CD1c-positive myeloid dendritic cell (primary cell): ENCODE measurements around the gene CTNNA2.
"Not testable (repeated sequence)": the region's sequence is repeated elsewhere in the genome, so short reads cannot be mapped to it uniquely, and the experiment has no call there.

Source experiments
- DNase-seq: peaks from one replicate; pipeline ENCODE4 v3.0.0-alpha.2; 2016; ENCODE audit errors: extremely low spot score

CTNNA2 gene

DNA sequence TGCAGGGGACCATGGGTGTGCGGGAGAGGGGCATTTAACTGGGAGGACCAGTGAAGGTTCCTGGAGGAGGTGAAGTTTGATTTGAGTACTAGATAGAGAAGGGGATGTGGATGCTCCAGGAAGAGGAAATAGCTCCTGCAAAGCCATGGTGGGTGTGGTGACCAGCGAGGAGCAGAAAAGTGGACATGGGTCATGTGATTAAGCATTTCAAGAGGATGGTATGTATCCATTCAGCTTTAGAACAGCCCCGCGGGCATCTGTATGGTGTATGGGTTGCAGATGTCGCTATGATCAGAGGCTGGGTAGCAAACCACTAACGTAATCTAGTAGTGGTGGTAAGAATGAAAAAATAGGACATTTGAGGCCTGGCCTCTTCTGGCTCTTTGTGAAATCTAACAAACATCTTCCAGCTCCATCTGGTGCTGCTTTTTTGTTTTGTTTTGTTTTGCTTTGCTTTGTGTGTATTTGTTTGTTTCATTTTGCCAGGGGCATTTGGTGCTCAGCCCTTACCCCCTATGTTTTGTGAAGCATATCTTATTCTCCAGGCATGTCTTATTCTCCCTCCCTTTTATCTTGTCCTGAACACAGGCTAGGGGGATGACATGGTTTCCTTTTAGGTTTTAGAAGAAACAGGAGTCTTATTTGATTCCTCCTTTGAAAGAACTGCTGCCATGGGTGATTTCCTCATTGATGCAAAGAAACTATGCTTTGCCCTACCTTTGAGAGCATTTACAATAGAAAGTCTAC lies 565.6 kb downstream of the CTNNA2 start:
- no peak for DNase-seq

DNA sequence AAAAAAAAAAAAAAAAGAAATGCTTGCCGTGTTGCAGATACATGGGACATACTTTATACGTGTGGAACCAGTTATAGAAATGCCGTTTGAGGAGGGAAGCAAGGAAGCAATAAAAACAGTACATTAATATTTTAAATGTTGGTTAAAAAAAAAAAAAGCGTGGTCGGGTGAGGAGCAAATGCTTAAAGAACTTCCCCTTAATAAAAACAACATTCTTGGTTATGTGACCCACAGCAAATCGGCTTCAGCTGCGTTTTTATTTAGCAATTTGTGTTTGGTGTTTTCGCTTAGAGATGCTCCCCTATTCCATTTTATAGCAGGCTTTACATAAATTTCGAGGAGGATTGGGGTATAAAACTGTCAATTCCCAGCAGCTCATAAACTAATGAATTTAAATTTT lies 568.1 kb downstream of the CTNNA2 start:
- DNase-seq = no peak

DNA sequence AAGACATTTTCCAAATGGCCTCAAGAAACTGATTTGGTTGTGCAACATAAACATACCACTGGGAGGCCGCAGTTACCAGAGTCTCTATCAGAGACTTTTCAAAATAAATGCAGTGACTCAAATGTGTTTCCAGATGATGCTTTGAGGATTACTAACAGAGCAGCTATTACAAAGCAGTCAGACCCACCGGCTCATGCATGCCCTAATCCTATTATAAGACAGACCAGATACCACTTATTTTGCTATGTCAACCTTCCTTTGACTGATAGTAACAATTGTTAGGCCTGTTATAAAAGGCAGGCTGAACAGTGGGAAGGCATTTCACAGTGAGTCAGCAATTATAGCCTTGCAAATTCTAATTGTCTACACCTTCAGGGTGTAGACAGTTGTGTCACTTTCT lies 574.0 kb downstream of the CTNNA2 start:
- DNase-seq = no peak

DNA sequence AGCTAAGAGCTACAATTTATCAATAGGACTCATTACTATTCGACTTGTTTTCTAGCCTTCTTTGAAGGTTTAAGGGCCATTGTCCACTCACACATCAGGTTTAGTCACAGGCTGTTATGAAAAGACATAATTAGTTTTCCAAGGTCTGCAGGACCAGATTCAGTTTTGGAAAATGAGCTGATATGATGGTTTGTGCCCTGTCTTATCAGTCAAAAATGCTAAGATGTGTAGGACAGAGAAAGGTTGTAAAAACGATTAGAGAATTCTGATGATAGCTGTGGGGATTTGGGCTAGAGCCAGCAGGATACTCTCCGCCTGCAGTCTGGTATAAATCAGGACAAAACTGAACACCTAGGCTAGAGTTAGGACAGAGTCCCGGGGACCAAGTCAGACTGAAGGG lies 578.4 kb downstream of the CTNNA2 start:
- no peak for DNase-seq

DNA sequence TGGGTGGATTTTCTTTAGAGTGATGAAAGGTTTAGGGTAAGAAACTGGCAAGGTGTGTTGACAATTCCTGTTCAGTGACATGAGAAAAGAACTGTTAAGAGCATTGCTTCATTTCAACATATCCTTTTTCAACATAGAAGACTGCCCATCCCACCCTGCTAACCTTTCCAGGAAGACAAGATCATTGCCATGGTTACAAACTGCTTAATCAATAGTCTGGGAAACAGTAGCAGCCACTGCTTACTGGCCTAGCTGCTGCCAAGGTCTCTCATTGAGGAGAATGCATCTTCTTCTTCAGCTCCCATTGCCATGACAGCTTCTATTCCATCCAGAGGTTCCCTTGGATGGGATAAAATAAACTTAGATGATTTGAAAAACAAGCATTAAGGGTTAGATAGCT lies 579.6 kb downstream of the CTNNA2 start:
- DNase-seq = no peak

DNA sequence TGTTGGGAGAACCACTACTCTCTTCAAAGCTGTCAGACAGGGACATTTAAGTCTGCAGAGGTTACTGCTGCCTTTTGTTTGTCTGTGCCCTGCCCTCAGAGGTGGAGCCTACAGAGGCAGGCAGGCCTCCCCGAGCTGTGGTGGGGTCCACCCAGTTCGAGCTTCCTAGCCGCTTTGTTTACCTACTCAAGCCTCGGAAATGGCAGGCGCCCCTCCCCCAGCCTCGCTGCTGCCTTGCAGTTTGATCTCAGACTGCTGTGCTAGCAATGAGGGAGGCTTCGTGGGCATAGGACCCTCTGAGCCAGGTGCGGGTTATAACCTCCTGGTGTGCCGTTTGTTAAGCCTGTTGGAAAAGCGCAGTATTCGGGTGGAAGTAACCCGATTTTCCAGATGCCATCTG lies 585.7 kb downstream of the CTNNA2 start:
- DNase-seq = not testable (repeated sequence)

DNA sequence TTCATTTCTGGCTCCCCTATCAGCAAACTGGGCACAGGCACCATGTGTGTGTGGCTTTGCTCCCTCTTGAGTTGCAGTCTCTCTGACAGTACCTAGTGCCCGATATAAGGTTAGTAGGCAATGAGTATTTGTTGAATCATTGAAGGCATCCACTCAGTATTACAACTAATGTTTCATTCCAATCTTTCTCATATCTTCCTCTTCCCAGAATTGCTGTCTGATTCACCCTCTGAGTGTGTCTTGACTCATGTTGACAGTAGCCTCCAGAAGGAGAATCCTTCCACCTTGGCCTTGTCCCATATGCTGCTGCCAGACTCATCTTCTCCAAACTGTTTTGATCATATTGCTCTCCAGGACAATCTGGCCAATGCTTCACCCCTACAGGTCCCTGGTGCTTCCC lies 589.2 kb downstream of the CTNNA2 start:
- no peak for DNase-seq

DNA sequence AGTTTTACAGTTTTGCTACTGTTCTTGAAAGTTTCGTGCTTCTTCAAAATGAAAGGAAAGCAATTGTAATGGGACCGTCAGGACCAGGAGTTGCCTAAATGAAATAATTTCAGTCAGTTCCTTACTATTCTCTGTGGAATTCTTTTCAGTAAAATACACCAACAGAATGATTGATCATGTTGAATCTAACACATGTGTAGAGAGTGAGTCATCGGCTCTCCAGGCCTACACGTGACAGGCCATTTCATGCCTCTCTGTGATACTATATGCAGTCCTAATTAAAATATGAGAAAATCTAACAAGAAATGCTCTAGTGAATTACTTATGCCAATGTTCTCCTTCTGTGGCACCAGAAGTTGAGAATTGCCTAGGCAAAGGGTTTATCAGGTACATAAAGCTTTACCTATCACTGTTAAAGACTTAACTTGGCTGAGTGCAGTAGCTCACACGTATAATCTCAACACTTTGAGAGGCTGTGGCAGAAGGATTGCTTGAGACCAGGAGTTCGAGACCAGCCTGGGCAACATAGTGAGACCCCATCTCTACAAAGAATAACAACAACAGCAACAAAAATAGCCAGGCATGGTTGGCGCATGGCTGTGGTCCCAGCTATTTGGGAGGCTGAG lies 592.3 kb downstream of the CTNNA2 start:
- DNase-seq = no peak

DNA sequence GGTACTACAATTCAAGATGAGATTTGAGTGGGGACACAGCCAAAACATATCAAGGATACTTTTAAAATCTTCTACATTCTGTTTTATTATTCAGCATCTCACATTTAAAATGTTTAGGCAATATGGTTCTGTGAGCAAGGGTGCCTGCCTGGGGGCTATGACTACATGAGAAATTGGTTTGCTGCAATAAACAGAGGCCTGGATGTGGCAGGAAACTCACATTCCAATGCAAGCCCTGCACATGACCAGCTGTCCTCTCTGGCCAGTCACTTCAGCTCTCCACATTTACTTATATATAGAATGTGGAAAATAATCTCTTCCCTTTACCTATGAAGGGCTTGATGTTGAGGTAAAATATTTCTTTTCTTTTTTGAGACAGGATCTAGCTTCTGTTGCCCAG lies 598.3 kb downstream of the CTNNA2 start:
- DNase-seq = no peak

DNA sequence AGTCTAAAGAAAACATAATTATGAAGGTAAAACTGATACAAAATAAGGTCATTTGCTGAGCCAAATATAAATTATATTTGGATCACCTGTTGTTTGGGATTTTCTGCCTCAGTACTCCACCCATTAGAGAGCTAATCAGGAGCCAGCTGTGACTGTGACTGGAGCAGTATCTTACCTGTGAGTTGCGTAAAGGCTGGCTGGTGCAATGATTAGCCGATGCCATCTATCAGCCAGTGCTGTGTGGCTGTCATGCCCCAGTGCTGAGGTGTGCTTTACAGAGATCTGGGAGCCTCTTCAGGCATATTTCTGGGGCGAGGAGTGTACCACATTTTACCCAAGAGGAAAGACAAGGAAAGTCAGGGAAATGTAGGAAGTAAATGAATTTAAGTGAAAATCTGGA lies 599.9 kb downstream of the CTNNA2 start:
- no peak for DNase-seq

DNA sequence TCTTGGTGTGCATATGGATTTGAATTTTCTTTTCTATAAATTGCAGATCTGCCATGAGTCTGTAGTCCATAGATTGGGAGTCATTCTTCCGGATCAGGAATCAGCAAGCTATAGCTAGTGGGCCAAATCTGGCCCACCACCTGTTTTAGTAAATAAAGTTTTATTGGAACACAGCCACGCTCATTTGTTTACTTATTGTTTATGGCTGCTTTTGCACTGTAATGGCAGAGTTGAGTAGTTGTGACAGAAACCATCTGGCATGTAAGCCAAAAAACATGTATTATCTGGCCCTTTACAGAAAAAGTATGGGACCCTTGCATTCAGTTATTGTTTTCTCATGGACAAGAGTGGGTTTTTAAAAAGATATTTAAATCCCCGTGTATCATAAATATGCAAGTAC lies 600.5 kb downstream of the CTNNA2 start:
- no peak for DNase-seq

DNA sequence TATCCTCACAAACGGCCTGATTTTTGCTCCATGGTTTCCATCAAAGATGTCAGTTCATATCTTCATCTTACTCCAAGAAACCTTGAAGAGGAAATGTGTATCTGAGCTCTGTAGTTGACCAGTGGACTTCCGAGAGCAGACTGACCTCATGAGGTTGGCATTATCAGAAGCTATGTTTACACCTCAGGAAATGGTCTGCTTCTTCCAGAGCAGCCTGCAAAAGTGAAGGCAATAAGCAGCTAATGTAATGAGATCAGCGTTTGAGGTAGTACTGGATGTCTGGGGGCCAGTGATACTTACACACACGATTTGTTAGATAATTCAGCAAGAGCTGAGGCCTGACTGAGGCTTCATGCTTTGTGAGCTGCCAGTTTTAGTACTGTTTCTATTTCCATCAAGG lies 602.0 kb downstream of the CTNNA2 start:
- DNase-seq = no peak

DNA sequence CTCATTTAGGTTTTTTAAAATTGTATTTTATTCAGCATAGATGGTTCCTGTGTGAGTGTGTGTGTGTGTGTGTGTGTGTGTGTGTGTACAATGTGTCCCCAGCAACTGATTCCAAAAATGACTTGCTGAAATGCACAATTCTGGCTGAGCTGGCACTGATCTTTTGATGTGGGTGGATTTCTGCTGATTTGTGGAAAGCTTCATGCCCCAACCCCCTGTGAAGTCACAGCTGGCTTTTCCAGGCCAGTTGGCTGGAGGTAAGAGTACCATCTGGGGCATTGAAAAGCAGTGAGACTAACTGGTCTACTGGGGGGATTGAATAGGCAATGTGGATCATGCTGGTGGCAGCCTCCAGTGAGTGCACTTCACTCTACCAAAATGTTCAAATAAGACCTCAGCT lies 604.5 kb downstream of the CTNNA2 start:
- DNase-seq = no peak

DNA sequence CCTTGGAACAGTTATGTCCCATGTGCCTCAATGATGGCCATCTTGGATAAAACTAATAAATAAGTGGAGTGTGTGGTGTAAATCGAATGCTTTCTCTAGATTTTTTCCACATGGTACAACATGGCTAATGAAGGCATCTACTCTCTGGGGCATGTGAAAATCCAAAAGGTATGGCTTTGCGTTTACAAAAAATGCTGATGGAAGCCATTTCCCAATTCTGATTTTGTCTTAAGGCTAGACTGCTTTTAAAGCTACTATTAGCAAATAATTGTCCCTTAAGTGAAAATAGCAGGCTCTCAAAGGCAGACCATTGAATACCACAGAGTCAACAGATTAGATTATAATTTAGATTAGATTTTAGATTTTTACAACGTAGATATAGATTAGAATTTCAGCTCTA lies 608.0 kb downstream of the CTNNA2 start:
- no peak for DNase-seq

DNA sequence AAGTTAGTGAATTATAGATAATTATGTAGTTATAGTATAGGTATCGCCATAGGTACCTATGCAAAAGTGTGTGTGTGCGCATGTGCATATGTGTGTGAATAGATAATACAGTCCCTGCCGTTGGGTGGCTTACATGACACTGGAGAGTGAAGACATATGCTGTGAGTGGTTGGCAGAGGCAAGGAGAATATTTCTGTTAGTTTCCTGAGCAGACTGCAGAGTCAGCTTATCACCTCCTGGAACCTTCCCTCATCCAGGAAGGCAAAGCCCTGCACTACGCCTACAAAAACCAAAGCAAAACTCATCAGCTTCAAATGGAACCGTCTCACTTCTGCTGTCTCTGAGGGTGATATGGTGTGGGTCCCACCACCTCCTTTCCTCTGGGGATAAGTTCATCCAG lies 609.8 kb downstream of the CTNNA2 start:
- no peak for DNase-seq

DNA sequence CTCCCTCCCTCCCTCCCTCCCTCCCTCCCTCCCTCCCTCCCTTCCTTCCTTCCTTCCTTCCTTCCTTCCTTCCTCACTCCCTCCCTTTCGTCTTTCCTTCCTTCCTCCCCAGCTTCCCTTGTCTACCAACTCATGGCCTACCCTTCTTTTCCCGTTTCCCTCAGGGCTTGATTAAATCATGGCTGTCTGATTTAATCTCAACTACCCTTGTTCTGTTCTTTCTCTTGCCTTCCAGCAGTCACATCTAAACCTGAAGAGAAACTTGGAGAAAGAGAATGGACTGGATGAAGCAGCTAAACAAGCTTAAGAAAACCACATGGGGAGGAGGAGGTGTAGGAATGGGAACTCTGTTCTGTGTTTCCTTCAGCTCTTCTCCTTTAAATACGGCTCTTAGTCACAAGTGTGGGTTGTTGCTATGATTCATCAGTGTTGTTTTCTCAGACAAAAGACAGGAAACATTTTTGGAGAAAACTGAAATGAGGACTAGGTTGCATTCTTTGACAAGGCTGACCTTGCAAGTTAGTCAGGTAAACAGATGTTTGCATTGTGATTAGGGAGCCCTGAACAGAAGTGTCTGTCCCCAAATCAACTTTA lies 613.8 kb downstream of the CTNNA2 start:
- no peak for DNase-seq

DNA sequence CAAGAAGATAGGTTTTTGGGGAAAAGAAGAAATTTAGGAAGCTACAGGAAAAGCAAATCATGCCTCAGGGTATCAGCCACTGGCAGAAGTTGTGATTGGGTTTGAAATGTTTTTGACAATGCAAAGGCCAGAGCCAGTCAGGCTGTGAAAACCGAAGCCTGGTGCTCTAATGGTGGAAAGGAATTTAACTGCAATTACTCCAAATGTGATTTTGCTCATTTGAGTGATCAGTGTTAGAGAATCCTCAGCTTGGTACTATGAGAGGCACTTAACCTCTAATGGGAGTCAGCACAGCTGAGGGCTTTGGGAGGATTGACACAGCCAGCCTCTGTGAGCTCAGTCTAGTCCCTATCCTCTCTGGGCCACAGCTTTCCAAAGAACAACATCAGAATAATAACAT lies 615.2 kb downstream of the CTNNA2 start:
- no peak for DNase-seq

DNA sequence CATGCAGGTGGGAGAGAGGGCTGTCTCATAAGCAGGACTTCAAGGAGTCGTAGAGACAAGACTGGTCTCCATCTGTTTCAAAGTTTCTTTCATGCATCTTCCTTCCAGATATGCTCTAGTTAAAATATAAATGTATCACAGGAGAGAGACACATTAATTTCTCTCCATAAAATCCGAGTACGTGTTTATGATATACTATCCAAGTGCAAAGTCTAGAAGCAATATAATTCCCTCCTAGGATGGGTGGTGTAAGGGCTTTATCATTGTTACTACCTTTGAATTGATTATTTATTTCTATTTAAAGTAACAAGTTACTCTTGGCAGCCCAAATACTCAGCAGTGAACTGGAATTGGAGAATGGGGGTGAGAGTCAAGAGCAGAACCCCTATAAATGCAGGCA lies 619.4 kb downstream of the CTNNA2 start:
- DNase-seq = no peak

DNA sequence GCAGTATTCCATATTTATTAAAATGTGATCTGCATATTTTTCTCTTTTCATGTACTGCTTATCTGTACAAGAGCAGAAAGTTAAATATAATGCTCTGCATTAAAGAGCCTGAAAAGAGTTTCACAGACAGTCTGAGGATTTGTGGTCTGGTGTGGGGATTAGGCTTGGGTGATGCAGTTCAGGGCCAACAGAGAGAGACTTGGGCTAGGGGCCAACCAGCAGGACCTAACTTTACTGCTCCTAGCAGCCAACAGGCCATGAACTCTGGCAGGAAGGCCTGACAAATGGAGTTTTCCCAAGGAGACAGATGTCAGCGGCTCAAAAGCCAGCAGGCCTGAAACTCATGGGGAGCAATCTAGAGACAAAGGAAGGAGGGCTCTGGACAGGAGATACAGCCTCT lies 622.1 kb downstream of the CTNNA2 start:
- no peak for DNase-seq

DNA sequence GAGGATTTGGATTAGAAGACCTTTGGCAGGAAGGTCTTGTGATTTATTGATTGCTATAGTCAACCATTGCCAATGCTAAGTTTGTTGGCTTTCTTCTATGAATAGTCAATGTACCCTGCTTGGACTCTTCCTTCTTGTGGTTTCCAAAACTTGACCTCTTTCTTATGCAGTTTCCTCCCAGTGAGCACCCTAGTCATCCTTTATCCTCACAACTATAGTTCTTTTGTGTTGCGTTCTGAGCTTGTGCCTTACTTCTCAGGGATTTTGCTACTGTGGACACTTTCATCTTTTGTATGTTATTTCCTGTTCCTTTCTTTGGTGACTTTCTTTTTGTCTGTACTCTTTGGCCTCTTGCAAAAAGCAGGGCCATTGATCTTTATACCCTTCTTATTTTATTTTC lies 623.5 kb downstream of the CTNNA2 start:
- DNase-seq = no peak

DNA sequence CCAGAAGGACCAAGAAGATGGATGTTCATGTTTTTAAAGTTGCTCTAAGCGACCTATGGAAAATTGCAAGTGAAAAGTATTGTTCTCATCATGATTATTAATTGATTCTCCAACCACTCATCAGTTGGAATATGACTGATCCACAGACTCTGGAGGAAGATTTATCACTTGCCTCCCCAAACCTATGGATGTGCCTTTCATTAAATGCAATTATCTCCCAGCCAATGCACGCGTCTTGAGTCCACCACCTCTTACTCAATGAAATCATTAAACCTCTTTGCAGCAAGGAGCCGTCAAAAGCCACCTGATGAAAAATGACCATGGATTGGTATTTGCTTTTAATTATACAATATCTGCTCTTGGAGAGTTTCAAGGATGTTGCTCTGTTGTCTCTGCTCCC lies 626.1 kb downstream of the CTNNA2 start:
- no peak for DNase-seq

DNA sequence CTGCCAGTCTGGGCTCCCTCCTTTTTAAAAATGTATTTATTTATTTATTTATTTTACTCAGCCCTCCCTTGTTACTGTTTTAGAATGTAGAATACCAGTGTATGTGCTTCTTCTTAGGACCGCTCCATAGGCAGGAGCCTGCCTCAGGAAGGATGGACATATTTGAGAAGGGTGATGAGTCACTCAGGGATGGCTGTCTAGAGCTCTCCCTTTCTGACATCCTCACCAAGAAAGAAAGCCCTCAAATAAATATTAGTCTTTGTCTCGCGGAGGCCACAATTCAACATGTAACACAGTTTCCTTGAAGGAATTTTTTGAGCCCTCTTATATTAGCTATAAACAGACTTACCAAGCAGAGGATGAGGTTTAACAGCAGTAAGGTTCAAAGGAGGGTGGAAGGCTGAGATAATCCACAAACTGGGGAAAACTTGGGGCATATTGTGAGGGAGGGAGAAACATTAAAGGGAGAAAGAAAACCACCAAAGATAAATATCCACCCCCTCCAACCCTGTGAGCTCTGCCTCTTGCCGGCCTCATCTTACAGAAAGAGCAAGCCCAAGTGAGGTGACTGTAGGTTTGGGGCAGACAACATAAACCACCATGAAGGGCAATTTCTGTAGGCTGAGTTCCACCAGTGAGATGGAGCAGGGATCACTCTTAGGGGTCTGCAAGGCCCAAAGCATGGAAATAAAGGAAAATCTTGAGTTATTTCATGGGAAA lies 628.3 kb downstream of the CTNNA2 start:
- DNase-seq = no peak

DNA sequence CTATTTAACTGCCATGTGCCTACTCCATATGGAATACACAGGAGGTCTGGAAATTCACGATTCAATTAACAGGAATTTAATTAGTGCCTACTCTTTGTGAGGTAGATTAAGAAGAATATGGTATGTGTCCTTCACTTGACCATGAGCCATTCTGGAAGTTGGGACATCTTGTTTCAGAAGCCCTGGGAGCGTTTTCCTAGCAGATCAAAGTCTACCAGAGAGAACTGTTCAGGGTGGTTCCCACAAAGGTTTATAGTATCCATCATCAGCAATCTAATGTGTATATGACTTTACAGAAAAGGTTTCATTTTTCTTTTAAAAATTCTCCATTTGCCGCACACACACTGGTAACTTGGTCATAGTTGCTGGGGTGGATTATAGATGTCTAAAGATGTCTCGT lies 632.6 kb downstream of the CTNNA2 start:
- DNase-seq = no peak
